Subcutaneous abdominal adipose tissue (tissue), 5 donors: ENCODE data around the gene PNMA1.

ENCODE experiments used
- H3K27ac ChIP-seq: one replicate; pipeline ENCODE4 v1.7.0; 2013; ENCODE audit warnings: low read depth, mild to moderate bottlenecking, inconsistent platforms, low read length, moderate library complexity
- H3K27me3 ChIP-seq, 5 donors: one replicate each; pipeline ENCODE4 v1.7.0; 2013; ENCODE audit warnings: low read length in 5 of 5, inconsistent platforms in 1 of 5; ENCODE audit not compliant: control insufficient read depth in 5 of 5, insufficient read depth in 4 of 5
- H3K36me3 ChIP-seq, 5 donors: one replicate each; pipeline ENCODE4 v1.7.0; 2013; ENCODE audit warnings: low read length in 5 of 5; ENCODE audit not compliant: control insufficient read depth in 5 of 5, insufficient read depth in 5 of 5
- H3K4me1 ChIP-seq, 5 donors: one replicate each; pipeline ENCODE4 v1.7.0; 2013; ENCODE audit warnings: low read length in 5 of 5, mild to moderate bottlenecking in 3 of 5, moderate library complexity in 1 of 5; ENCODE audit not compliant: control insufficient read depth in 5 of 5, insufficient read depth in 5 of 5
- H3K4me3 ChIP-seq, 5 donors: one replicate each; pipeline ENCODE4 v1.7.0; 2013; ENCODE audit warnings: low read length in 5 of 5, low read depth in 1 of 5
- H3K9ac ChIP-seq, 5 donors: one replicate each; pipeline ENCODE4 v1.7.0; 2013; ENCODE audit warnings: low read length in 5 of 5, mild to moderate bottlenecking in 4 of 5, moderate library complexity in 3 of 5
- H3K9me3 ChIP-seq, 5 donors: one replicate each; pipeline ENCODE4 v1.7.0; 2013; ENCODE audit warnings: low read length in 5 of 5; ENCODE audit not compliant: control insufficient read depth in 5 of 5
- donor health status: healthy.
- donor health status: healthy.
- donor health status: healthy.
- donor health status: healthy.
- donor health status: healthy.

The PNMA1 gene

DNA sequence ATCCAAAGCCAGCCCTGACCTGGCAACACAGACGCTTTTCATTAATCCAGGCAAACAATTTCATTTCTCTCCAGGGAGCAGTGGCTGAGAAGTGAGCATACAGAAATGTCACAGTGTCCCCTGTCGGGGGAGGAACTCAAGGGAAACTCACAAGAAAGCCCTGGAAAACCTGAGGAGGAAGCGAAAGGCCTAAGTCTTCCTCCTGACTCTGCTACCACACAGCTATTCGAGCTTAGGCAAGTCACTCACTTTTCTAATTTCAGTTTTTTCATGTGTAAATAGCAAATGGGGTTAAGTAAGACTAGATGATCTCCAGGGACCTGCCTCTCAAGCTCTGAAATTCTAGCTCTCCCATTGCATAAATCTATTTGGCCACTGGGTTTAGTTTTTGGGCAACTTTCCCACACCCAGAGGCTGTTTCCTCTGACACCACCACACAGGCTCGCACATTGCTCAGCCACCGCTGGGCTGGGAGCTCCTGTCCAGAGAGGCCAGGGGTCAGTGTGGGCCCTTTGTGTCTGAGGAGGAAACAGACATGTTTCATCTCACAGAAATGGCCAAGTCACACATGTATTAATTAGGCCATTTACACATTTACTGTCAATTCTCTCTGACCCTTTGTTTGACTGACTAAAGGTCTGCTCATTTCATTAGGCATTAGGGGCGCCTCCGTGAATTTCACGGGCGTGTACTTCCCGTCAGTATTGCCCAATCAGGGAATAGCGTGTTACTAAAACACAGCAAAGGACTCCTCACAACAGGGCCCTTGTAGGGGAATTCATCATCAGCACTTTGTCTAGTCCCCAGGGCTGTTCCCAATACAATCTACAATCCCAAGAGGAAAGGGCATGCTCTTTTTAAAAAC, 9.8 kb upstream of the PNMA1 start:
- H3K4me3 ChIP-seq = peak overlapping the region in 3 of 5 donors; percentile 8 to 40 (median 18)
- H3K36me3 ChIP-seq = peaks cover 6 to 78% (median 67%) of the 10 kb centered on the region in 5 donors
- H3K27ac ChIP-seq = peak overlapping the region; percentile 97

DNA sequence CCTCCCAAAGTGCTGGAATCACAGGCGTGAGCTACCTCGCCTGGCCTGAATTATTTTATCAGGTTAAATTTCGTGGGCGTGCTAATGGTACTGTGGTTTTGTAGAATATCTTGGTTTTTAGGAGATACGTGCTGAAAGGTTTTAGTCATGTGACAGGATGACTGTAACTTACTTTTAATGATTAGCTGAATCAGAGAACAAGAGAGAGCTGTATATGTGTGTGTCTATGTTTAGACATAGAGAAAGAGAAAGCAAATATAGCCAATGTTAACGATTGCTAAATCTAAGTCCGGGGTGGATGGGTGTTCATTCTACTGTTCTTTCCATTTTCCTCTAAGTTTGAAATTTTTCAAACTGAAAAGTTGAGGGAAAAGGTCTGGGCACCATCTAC, 9.2 kb upstream of the PNMA1 start:
- Histone ChIP-seq H3K4me1 (peaks cover 29 to 67% (median 53%) of the 10 kb centered on the region in 5 donors), H3K4me3 (peak overlapping the region in 3 of 5 donors; percentile 8 to 40 (median 18)), H3K36me3 (peaks cover 6 to 80% (median 67%) of the 10 kb centered on the region in 5 donors), H3K27ac (peak overlapping the region; percentile 97), H3K9me3 (no peaks in the 10 kb centered on the region), H3K27me3 (no peaks in the 10 kb centered on the region), H3K9ac (peak overlapping the region in 4 of 5 donors; percentile 70 to 84 (median 75))

More for the DNA sequence above, 9.8 kb upstream of the PNMA1 start:
- Histone ChIP-seq H3K9me3 (no peaks in the 10 kb centered on the region), H3K4me1 (peaks cover 31 to 70% (median 59%) of the 10 kb centered on the region in 5 donors), H3K27me3 (no peaks in the 10 kb centered on the region), H3K9ac (peak overlapping the region; percentile 39 to 84 (median 75))

DNA sequence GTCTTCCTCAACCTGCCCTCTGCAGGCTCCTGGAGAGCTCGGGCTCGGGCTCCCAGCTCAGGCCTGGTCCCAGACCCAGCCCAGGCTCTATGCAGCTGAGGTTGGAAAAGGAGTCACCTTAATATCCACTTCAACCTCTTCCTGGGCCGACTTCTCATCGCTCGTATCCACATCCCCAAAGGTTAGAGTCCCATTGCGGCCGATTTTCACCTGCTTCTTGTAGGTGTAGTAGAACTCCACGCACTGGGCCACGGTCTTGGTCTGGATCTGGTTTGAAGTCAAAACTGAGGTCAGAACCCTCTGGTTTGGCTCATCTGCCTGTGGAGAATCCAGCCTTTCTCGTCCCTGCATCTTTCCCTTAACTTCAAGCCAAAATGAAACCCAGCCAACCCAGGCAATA, 8.4 kb upstream of the PNMA1 start:
- H3K9ac ChIP-seq = peak overlapping the region in 1 of 5 donors; percentile 7
- peak overlapping the region; percentile 97 for H3K27ac ChIP-seq
- H3K4me1 ChIP-seq = peaks cover 29 to 68% (median 59%) of the 10 kb centered on the region in 5 donors

DNA sequence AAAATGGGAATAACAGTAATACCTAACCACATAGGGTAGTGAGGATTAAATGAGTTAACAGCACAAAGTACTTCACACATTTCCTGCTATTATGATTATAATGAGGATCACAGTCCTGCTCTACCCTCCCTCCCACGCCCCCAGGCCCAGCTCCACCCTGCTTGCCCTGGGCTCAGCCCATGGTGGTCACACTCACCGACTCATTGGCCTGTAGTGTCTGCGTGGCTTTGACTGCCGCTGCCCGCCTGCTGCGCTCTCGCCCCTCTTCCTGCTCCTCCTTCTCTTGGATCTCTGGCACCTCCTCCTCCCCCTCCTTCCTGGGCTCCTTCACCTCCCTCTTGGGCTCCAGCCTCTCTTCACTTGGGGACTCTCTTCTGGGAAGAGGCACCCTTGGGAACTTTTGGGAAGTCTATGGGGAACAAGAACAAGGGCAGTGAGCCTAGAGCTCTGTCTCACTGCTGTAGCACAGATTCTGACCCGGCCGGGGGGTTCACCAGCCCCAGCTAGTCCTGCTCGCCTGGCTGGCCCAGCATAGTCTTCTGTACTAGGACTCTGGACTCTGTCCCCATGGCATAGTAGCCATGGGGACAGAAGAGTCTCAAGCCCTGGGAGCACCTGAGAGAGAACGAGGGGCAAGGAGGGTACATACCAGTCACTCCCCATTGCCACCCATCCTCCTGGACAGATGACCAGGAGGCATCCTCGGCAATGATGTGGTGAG, 7.1 kb upstream of the PNMA1 start:
- H3K4me3 ChIP-seq = no peak overlapping the region
- no peaks in the 10 kb centered on the region for H3K9me3 ChIP-seq
- peak overlapping the region; percentile 24 for H3K27ac ChIP-seq
- H3K9ac ChIP-seq = peak overlapping the region in 1 of 5 donors; percentile 11
- H3K27me3 ChIP-seq = no peaks in the 10 kb centered on the region
- H3K4me1 ChIP-seq = peaks cover 30 to 62% (median 57%) of the 10 kb centered on the region in 5 donors
- H3K36me3 ChIP-seq = peaks cover 6 to 81% (median 68%) of the 10 kb centered on the region in 5 donors

More for the DNA sequence above, 8.4 kb upstream of the PNMA1 start:
- H3K36me3 ChIP-seq = peaks cover 6 to 83% (median 73%) of the 10 kb centered on the region in 5 donors
- H3K9me3 ChIP-seq = no peaks in the 10 kb centered on the region
- no peaks in the 10 kb centered on the region for H3K27me3 ChIP-seq
- H3K4me3 ChIP-seq = no peak overlapping the region

DNA sequence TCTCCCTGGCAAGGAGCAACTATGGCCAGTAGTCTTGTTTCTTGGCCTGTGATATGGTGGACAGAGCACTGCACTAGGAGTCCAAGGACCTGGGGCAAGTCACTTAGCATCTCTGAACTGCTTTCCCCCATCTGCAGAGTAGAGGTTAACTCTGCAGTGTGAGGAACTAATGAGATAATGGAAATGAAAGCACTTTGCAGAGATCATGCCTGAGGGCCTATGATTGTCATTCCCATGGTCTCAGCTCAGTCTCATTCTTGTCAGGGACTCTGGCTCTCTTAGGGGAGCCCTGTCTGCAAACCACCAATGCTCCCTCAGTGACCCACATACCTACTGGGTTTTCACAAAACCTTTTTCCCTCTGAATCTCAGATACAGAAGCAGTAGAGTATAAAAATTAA, 6.5 kb upstream of the PNMA1 start:
- no peaks in the 10 kb centered on the region for H3K9me3 ChIP-seq
- H3K27ac ChIP-seq = peak overlapping the region; percentile 24
- no peak overlapping the region for H3K4me3 ChIP-seq
- H3K4me1 ChIP-seq = peaks cover 28 to 55% (median 51%) of the 10 kb centered on the region in 5 donors
- no peaks in the 10 kb centered on the region for H3K27me3 ChIP-seq
- H3K9ac ChIP-seq = no peak overlapping the region
- peaks cover 6 to 80% (median 67%) of the 10 kb centered on the region in 5 donors for H3K36me3 ChIP-seq

DNA sequence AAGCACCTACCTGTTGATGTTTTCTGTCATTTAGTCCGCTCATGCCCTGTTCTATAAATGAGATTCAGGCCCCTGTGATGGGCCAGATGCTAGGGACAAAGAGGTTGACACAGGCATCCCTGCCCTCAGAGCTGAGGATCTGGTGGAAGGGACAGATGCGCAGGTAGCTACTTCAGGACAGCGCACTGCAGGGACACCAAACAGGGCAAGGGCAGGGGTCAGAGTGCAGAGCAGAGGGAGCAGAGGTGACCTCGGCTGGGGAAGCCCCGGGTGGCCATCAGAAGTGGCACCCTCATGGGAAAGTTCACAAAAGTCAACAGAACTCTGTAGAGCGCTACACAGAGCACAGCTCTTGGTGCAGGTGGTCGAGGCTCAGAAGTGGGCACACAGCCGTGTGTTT, 5.6 kb upstream of the PNMA1 start:
- Histone ChIP-seq H3K9ac (no peak overlapping the region), H3K36me3 (peaks cover 6 to 75% (median 59%) of the 10 kb centered on the region in 5 donors), H3K9me3 (no peaks in the 10 kb centered on the region), H3K4me3 (no peak overlapping the region), H3K4me1 (peaks cover 19 to 47% (median 43%) of the 10 kb centered on the region in 5 donors), H3K27ac (no peak overlapping the region), H3K27me3 (no peaks in the 10 kb centered on the region)

DNA sequence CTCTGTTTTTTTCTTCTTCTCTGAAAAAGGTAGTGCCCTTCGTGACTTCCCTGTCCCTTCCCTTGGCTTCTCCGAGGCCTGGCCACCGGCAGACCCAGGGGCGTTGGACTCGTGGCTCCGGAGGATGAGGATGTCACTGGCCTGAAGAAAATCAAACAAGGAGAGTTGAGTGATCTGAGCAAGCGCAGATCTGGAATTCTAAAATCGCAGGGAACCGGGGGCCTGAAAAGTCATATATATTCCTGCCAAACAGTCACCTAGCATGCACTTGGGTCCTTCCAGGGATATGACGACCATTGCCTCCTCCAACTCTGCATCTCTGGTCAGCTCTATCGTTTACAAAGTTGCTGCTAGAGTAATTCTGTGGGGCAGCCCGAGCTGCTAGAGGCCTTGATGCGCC, 5.2 kb upstream of the PNMA1 start:
- Histone ChIP-seq H3K9me3 (no peaks in the 10 kb centered on the region), H3K4me1 (peaks cover 16 to 47% (median 42%) of the 10 kb centered on the region in 5 donors), H3K27me3 (no peaks in the 10 kb centered on the region), H3K36me3 (peaks cover 6 to 73% (median 58%) of the 10 kb centered on the region in 5 donors), H3K27ac (no peak overlapping the region), H3K4me3 (no peak overlapping the region), H3K9ac (no peak overlapping the region)

DNA sequence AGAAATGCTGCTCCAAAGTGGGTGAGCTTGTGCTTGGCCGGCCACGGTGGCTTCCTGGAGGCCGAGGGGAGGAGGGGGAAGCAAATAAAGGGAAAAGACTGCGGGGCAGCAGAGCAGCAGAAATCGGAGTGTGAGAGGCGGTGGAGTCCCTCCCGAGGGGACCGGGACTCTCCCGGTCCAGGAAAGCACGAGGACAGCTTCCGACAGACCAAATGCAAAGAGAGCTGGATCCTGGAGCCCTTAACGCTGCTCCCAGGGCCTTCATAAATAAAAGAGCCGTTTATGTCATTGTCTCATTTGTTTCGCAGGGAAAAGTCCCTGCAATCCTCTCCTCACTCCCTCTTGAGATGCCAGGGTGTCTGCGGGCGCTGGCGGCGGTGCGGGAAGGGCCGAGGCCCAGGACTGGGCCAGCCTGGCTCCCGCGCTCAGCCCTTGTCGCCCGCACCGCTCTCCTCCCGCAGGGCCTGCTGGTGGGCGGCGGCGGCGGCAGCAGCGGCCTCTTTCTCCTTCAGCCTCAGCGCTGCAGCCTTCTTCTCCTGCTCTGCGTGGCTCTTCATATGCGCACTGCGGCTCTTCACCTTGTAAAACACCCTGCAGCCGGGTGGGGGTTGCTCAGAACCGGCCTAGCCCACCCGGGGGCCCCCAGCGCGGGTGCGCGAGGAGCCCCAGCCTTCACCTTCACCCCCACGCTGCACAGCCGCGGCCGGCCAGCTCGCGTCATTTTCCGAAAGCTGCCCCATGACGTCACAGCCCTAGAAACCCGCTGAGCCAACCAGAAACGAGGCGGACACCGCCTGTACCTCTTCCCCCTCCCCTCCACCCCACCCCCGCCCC, 4.5 kb upstream of the PNMA1 start:
- no peak overlapping the region for H3K9ac ChIP-seq
- no peak overlapping the region for H3K4me3 ChIP-seq
- H3K9me3 ChIP-seq = no peaks in the 10 kb centered on the region
- peak overlapping the region; percentile 57 for H3K27ac ChIP-seq
- no peaks in the 10 kb centered on the region for H3K27me3 ChIP-seq
- peaks cover 8 to 44% (median 42%) of the 10 kb centered on the region in 5 donors for H3K4me1 ChIP-seq
- H3K36me3 ChIP-seq = peaks cover 6 to 73% (median 58%) of the 10 kb centered on the region in 5 donors

DNA sequence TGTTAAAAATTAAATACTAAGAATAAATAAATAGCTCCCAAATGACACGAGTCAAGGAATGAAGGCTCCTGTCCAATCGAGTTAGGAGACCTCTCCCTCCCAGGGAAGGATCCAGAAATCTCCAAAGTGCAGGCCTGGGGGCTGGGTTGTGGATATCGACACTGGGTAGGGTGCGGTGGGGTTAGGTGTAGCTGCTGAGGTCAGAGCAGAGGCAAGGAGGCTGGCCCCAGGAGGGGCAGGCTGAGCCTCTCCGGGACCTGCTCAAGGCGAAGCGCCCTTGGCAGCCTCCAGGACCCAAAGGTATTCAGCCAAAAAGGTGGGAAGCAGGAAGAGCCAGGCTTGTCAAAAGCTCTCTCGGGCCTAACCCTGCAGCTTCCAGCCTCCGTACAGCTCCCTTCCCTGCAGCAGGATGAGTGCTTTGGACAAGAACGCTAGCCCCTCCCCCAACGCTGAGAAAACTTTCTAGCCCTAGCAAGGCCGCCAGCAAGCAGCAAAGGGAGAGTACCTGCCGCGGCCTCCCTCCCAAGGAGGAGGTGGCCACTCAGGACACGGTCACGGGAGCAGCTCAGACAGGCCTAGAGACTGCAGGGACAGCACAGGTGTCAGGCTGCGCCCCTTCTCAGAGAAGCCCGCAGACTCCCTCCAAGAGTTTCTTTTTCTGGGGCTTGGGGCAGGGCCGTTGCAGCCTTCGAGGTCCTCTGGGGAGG, 3.7 kb upstream of the PNMA1 start:
- no peaks in the 10 kb centered on the region for H3K9me3 ChIP-seq
- no peak overlapping the region for H3K9ac ChIP-seq
- H3K27ac ChIP-seq = peak overlapping the region; percentile 57
- H3K27me3 ChIP-seq = no peaks in the 10 kb centered on the region
- H3K4me3 ChIP-seq = no peak overlapping the region
- H3K36me3 ChIP-seq = peaks cover 6 to 72% (median 58%) of the 10 kb centered on the region in 5 donors
- peaks cover 10 to 44% (median 42%) of the 10 kb centered on the region in 5 donors for H3K4me1 ChIP-seq
